Stimulated activated CD8-positive, alpha-beta memory T cell treated with anti-CD3 and anti-CD28 coated beads, Interleukin-7, amount 100 ng/mL, for 4 hours (primary cell): Measurements from ENCODE around the gene DLX3.

Source experiments
- DNase-seq, 2 donors: peaks; one replicate each; pipeline ENCODE4 v3.0.0-alpha.2; 2020; ENCODE audit warnings: low read depth in 2 of 2

The DLX3 gene

DNA sequence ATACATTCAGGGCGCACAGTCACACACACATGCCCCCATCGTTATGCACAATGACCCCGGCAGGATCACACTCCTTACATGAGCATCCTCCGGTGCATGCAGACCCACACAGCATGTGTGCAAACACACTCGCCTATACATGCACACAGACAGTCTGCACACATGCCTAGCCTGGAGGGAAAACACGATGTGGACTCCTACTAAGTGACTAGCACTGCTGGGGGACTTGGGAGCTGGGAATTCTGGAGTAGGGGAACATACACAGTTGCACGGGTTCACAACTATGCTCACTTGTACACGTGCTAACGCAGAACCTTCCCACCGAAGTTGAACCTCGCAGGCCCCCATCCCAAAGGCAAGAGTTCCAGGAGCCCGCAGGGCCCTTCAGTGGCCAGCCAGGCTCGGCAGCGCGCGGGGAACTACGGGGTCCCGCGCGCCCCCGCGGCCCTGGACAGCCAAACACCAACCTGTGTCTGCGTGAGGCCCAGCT lies 2.0 kb downstream of the DLX3 start:
- no peak for DNase-seq

DNA sequence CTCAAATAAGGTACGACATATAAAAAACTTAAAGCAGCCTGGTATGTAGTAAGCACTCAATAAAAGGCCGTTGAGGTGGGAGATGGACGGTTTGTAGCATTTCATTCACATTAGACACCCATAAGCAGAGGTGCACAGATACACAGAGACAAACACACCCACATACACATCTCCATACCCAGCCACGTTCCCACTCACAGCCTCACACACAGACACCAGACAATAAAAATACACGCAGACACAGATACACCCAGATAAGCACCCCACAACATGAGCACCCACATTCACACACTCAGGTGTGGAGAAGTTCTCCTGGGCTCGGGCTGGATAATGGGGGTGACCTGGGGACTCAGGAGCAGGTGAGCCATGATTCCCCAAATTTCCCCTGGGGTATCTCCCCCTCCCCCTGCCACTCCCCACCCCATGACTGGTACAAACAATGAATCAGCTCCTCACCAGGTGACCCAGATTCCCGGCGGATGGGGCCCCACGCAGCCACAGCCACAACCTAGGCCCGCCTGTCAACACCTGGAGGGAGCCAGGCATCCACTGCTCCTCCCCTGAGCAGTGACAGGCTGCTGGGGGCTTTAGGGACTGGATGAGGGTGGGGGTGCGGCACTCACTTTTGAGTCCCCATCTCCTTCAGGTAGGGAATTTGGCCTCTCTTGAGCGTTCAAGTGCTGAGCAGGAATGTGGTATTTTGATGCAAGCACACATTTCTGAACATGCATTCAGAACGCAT lies 2.7 kb downstream of the DLX3 start:
- DNase-seq, result no peak

DNA sequence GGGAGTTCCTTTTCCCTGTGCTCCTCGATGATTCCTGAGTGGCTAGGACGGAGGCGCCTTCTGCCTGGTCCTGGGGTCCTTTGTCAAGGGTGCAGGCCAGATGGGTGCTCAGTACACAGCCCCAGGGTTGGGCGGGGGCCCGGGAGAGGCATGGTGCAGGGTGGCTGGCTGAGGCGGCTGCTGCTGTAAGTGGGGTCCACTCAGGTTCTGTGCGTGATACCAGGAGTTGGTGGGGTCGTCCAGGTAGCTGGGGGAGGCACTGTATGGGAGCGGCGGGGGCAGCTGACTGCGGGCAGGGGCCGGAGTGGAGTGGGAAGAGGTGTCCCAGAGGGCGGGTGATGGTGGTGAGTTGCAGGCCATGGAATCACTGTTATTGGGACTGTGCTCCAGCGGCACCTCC lies 3.6 kb downstream of the DLX3 start:
- DNase-seq, result no peak

DNA sequence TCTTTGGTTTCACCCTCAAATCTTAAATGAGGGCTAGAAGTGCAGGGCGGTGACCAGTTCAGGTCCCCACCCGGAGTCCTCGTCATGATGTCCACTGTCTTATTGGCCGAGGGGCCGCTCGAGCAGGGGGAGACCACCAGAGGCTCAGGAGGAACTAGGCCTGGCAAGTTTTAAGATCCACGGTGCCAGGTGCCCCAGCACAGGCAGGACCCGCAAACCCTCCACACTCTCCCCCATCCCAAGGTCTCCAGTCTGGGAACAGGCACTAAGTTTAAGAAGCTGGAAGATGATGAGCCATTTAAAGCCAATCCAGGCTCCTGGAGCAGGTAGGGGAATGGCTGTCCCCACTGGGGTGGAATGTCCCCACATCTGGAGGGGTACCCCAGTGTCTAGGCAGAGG lies 4.1 kb downstream of the DLX3 start:
- DNase-seq, result no peak

DNA sequence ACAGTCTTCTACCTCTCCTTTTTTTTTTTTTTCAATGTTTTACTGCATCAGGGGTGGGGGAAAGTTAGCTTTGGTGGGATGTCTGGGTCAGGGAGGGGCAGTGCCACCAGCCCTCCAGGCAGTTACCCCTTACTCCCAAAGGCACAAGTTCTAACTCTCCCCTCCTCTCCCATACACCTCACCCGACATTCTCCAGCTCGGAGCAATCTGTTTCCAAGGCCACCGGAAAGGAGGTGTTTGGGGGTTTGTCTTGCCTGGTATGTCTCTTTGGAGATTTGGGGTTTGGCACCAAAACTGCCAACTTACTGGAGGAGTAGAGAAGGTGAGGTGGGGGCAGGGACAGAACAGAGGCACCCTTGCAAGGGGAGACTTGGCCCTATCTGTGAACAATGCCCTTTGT lies 4.7 kb downstream of the DLX3 start:
- no peak for DNase-seq

DNA sequence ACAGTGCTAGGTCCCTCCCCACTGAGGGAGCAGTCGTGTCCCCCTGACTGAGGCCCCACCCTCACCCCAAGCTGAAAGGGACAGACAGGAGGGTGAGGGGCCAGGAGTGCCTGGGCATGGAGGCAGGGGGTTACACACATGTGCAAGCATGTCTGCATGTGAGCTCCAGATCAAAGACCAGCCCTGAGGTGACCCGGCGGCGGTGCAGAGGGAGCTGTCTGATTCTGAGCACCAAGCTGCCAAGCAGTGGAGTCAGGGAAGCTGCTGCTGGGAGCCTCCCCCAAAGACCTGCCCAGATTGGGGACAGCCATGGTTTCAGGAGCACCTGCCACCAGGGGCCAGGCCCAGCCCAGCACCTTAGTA lies 5.5 kb downstream of the DLX3 start:
- no peak for DNase-seq

DNA sequence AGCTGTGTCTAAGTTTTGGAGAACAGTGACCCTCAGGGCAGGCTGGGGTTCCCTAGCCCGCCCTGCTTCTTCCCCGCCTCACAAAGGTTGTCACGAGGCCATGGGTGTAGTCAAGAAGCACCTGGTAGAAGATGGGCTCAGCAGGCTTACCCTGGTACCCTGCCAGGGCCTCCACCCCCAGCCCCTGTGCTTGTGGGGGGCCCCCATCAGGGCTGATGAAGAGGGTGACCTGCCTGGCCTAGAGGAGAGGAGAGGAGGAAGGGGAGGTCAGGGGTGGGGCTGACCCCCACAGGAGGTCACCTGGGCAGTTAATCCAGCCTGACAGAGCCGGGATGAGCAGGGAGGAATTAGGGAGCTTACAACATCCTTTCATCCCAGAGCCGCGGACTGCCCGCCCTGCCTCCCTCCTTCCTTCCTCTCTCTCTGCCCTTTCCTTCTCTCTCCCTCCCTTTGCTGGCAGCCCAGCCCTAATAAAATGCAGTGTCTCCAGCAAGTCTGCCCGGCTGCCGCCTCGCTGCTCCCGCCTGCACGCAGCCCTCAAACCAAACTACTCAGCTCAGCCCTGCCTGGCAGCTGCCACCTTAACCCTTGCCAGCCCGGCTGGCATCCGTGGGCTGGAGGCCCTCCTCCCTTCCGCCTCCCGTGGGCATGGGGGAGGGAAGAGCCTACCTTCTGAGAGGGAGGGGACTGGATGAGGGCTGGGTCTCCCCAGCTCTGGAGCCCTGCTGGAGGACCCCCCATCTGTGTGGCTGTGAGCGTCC lies 7.2 kb downstream of the DLX3 start:
- DNase-seq, result no peak

DNA sequence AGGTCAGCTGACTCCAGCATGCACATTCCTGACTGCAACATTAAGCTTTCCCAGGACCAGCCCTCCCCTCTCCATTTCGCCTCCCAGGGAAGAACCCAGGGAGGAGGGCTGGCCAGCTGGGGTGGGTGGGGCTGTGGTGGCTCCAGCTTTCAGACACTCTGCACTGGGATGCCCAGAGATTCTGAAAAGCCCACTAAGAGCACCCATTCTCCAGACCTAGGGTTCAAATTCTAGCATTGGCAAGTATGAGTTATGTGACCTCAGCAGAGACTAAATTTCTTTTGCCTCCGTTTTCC lies 7.8 kb downstream of the DLX3 start:
- DNase-seq, result no peak

DNA sequence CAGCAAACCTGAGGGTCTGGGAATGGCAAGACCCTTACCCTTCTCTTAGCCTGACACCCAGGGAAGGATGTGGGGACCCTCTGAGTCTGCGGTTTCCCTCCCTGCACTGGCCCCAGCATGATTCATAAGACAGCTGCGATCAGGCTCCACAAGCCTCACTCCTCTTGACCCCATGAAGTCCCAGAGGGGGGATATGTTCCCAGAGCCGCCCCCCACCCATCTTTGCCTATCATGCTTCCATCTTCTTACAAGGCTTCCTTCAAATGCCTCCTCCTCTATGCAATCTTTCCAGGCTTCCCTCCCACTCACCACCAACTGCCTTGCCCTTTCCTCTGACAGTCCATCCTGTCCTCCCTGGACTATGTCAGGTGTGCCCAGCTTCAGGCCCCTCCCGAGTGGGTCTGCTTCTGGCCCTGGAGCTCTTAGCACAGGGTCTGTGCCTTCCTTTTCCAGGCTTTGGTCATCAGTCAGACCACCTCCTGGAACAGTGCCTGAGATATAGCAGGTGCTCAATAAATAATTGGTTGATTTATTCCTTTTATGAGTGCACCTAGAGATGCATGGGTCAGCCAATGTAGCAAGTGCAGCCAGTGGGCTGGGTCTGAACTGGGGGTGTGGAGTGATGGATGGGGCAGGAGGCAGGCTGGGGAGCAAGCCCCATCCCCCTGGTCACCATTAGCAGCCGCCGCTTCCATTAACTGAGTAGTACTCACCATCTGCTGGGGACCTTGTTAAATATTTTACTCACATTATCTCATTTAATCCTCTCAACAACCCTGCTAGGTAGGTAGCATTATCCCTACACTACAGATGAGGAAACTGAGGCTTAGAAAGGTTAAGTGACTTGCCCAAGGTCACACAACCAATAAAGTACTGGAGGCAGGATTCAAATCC lies 8.4 kb downstream of the DLX3 start:
- no peak for DNase-seq

DNA sequence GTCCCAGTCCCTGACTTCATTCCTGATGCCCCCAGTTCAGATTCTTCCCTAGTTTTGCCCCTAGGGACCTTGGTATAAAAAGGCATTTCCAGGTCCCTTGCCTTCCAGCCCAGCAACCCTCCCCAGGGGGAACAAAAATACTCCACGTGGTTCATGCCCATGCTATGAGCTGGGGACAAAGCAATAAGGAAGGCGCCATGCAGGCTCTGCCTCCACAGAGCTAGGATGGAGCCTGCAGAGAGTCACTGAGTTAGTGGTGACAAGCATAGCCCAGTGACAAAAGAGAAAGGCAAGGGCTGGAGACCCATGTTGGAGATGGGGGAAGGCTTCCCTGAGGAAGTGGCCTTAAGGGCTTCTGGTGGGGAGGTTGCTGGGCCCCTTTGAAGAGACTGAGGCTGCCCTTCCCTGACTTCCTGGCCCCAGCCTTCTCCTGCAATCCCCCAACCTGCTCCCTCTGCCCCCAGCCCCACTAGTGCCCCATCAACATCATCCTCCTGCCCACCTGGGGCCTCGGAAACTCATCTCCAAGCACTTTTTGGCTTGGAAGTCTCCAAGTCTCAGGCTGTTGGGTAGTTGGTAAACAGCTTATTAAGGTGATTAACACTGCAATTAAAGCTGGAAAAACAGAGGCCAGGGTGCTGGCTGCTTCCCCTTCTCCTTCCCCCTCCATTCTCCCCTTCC lies 9.6 kb downstream of the DLX3 start:
- DNase-seq, result no peak

DNA sequence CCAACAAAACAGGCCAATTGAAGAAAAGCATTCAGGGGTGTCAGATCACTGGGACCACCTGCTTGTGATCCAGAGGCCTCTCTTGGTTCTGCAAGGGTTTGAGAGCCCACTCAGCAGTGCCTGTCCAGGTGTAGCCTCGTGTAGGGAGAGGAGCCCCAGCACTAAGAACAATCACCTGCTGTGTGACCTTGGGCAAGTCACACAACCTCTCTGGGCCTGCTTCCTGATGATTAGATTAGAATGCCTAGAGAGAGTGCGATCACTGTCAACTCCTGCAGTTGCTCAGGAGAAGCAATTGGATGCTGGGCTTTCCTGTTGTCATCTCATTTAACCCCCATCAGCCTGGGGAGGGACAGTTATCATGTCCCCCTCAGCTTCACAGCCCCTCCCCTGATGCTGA lies 10.2 kb downstream of the DLX3 start:
- no peak for DNase-seq

DNA sequence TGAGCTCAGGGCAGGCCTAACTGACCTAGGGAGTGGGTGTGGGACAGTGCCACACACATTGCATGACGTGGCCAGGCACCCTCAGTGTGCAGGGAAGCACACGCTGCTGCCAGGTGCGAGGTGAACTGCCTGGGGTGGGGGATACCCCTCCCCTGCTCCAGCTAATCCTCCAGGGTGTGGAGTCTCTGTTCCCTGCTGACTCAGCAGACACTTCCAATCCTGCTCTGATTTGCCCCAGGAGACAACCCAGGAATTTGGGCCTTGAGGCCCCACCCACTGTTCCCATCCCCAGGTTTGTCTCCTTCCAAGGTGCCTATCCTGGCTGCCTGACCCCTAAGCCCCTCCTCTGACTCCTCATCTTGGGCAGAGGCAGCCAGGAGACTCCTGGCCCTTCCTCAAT lies 10.7 kb downstream of the DLX3 start:
- no peak for DNase-seq

DNA sequence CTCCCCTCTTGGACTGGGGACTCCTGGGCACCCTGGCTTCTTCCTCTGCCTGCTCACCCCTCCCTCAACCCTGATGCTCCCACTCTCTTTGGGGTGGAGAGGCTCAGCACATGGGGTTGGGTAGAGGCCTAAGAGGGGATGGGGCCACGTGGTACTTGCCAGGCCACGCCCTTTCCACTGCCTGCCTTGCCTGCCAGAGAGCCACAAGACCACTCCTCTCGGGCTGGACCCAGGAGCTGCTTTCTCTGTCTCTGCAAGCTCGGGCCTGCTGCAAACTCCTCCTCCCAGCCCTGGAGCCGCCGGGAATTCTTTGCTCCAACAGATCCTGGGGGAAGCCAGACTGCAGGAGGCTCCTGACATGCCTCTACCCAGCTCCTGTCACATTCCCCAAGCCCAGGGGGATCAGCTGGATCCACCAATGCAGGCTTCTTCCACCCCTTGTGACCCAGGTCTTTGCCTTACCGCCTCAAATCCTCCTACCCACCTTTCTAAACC lies 14.3 kb downstream of the DLX3 start:
- no peak for DNase-seq

DNA sequence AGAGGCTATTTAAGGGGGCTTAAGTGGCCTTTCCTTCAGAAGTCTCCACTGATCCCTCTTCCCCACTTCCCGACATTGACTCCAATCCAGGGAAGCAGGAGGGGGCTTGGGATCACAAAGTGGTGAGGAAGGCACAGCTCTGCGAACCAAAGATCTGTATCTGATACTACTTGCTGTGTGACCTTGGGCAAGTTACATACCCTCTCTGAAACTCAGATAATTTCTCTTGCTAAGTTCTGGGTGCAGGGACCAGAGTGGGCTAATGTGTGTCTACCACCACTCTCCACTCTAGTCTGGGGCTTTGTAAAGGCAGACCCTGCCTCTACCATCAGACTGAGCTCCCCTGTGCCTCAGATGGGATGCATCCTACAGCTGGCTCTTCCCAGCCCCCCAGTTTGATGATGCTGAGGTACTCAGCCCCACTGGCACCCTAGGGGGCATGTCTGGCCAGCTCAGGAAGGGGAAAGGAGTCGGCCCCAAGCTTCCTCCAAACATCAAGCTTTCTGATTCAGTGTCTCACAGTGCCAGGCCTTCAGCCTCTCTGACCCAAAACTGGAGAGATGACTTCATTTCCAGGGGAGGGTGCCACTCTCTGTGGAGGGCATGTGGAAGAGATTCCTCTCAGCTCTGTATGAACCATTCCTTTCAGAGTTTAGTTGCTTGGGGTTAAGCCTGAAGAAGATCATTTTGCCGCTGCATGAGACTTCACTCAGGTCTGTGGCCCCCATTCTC lies 15.1 kb downstream of the DLX3 start:
- no peak for DNase-seq

DNA sequence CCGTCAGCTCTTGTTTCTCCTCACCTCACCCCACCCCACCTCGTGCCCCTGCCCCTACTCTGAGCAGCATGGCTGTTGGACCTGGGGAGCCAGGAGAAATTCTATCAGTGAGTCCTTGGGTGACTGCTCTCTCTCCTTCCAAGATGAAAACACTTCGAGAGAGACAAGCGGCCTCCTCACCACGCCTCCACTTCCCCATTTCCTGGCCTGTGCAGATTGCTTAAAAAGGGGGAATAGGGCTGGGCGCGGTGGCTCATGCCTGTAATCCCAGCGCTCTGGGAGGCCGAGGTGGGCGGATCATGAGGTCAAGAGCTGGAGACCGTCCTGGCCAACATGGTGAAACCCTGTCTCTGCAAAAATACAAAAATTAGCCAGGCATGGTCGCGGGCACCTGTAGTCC lies 16.5 kb downstream of the DLX3 start:
- DNase-seq, result no peak

DNA sequence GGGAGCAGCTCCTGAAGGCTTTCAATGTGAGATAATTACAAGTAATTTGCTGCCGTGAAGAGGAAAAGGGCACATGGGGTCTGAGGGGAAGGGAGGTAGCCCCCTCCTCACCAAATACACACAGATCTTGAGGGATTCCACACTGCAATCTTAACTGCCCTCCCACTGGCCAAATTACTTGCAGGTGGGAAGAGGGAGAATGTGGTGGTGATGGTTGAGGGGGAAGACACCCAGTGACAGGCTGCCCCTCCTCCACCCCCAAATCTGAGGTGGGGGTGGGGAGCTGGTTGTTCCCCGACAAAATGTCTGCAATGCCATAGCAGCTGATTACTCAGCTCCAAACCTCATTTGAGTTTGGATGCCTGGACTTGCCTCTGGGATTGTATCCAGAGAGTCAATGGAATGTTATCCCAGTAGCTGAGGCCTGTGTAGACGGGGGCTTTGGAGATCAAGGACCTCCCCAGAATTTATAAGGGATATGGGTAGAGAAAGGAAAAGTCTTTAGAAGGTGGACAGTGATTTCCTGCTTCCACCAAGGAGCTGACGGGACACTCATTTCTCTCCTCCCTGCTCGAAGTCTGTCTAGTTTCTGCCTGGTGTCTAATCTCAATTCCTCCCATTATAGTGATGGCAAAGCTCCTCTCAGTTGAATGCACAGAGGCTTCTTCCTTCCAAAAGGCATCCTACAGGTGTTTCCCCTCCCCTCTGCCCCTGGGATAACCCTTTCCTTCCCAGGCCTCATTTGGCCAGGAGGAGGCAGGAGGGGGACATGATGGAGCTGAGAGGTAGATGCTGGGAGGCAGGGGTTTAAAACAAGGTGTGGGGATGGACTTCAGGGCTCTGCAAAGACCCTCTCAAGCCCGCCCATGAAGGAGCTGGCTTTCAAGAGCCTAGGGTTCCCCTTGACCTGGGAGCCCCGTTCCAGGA lies 17.3 kb downstream of the DLX3 start:
- no peak for DNase-seq

DNA sequence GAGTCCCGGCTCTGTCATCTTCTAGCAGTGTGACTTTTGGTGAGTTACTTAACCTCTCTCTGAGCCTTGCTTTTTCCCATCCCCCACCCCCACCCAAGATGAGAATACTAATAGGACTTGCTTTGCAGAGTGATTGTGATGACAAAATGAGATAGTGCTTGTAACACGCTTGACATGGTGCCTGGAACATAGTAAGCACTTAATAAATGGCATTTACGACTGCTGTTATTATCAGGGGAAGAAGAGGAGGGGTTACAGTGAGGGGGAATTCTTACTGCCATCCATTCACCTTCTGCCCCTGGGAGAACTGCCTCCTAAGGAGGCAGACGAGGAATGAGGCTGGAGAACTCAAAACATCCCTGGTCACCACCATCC lies 18.2 kb downstream of the DLX3 start:
- no peak for DNase-seq

DNA sequence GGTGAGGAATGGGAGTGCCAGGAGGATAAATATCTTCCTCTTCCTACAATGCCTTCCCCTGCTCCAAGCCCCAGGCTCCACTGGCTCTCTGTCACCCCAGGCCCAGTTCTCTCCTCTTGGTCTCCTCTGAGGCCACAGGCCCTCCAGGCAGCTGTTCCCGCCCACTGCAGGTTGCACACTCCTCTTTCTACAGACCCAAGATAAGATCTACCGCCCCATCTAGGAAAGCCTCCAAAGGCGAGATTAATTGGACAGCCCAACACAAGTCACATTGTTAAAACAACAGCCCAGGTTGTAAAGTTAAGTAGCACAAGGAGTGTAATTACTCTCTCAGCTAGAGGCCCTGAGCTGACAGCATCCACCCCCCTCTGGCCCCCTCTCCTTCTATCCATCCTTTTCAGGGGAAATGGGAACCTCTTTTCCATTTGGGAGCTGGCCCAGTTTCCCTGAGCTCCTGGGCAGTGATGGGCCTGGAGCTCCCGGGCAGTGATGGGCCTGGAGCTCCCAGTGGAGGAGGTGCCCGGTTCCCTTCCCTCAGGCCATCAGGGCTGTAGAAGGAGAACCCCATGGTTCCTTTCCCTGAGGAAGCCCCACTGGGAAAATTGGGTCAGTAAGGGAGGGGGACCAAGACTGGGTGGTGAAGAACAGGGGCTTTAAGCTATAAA lies 18.7 kb downstream of the DLX3 start:
- no peak for DNase-seq

DNA sequence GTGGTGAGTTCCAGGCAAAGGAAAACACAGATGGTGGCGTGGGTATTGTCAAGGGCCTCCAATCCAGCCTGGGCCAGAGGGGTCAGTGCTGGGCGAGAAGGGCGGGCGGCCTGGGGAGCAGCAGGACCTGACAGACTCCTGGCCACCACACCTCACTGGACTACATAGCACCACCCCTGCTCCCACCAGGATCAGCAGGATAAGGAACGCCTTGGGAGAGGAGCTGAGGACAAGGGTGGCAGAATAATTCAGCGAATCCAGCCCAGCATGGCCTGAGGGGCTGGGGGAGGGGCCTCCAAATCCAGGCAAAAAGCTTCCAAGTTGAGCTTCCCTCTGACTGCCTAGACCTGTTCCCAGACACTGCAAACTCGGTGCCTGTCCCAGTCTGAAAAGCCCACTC lies 19.5 kb downstream of the DLX3 start:
- DNase-seq, result no peak

DNA sequence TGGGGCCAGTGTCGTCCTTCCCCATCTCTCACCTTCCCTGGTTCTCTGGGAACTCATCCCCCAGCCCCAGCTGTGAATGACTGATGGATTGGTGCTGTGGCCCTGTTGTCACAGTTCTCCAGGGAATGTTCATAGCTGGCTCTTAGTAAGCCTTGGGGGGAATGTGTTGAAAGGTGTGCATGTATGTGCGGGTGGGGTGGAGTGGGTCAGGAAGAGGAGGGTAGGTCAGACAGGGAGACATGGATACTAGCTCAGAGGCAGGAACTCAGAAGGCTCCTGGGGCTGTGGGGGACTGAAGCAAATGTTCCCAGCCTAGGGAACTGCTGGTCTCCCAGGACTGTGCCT lies 21.8 kb downstream of the DLX3 start:
- no peak for DNase-seq
